Skin of body (tissue), 3 donors: ENCODE data around the gene HRH1. TPM values are rescaled to one million over a fixed set of nuclear protein-coding genes. Genes with fewer than 3 reads are reported as not detected.

Experiments
- DNase-seq: peaks from one replicate; lab custom pipeline; 2025; lab: John Stamatoyannopoulos, UW
- small RNA-seq: library from RNA; depleted of rRNA; stranded (forward); fragments of <200 nt; gene quantifications from one replicate; pipeline ENCODE3, GENCODE V24; 2014; ENCODE audit warnings: low replicate concordance
- total RNA-seq: library from RNA; depleted of rRNA; stranded (reverse); fragments of >200 nt; gene quantifications from one replicate; pipeline ENCODE4 v1.2.3, GENCODE V29; 2014

HRH1 gene
- total RNA-seq, 1 donor from 2014 or later, result 10.1 TPM

DNA sequence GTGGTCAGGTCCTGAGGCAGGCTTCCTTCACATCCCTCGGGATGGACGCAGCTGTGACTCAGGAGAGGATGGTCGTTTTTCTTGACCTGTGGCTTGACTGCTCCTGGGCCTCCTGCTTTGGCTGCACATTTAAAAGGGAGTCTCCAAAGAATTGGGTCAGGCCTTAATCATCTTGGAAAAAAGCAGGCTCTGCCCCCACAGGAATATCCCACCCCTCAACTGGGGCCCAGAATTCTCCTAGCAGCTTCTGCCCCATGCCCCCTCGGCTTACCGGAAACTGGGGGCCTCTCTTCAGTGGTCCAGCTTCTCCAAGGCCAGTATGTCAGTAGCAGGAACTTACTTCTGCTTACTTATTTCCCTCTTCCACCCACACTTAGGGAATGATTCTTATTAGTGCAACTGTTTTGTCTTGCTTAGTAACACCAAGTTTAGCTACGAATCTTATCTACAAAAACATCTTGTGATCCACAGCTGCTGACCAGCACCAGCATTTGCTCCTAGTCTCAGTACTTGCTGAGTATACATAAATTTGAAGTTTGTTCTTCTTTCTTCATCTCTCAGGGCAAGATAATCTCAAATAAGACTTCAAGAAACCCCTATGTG, 153.6 kb downstream of the HRH1 start:
- DNase-seq, result peak; percentile 25

DNA sequence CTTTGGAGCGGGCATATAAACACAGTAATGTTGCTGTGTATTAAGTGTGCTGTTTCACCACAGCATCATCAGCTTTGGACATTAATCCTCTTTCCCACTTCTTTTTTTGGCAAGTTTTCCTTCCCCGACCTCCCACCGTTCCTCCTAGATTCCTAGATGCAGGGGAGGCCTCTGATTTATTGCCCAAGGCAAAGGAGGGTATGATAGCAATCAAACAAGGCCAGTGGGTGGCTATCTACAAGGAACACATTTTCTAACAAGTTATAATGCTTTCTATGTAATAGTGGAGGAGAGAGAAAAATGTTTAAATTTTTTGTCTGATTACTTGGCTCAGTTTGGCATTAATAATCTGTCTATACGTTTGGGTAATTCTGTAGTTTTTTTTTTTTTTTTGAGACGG, 156.0 kb downstream of the HRH1 start:
- no peak for DNase-seq

DNA sequence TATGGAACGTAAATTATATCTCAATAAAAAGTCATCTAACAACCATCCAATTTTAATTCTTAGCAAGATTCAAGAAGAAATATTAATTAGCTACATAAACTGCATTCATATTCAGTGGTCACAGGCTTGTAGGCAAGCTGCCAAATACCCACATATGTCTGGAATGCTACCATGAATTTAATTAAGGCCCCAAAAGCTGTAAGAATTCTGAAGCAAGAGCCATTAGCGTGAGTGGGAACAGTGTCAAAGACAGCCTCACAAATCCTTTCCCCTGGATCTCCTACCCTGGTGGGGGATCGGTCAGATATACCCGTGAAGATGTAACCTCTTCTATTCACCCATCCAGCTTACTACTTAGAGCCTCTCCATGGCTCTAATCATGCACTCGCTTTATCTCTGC, 157.9 kb downstream of the HRH1 start:
- DNase-seq, result no peak

Small RNA genes within 50 kb of the gene (small RNA-seq; reads per million reads assigned to genes)
- gene AC083855.1, result not detected

Other genes with a start within 250 kb of the HRH1 start
- 1.7 TPM for gene SLC6A1, start 161.7 kb upstream of the HRH1 start, total RNA-seq
- 47.6 TPM for gene ATG7, start 117.9 kb downstream of the HRH1 start, total RNA-seq